ENCODE measurements around the gene FADS1. TPM values are rescaled to one million over a fixed set of nuclear protein-coding genes. Genes with fewer than 3 reads are reported as not detected.

FADS1 gene
- total and polyA plus RNA-seq, 8 donors = 1.8 to 56.5 (median 11.7) TPM; not detected in 1

- peaks cover 0 to 13% (median 0%) of the 10 kb centered on the region in 3 donors for H3K27me3 ChIP-seq
- H3K27ac ChIP-seq = peak overlapping the region; percentile 69 to 98 (median 93)
- peaks cover 17 to 32% (median 23%) of the 10 kb centered on the region in 4 donors for H3K36me3 ChIP-seq
- intact Hi-C loops (cut with DNase I; ENCODE audit: low total_unique reads) = loop anchor here (10.0 kb wide), 1 partner anchor 140 kb away; the partner anchor contains the start of gene BEST1
- TF ChIP-seq EP300 (IDR thresholded peaks at IDR 0.05) (no peak), POLR2A (IDR thresholded peaks at IDR 0.05) (peak in 2 of 4 donors; percentile 66 to 93), POLR2AphosphoS5 (IDR thresholded peaks at IDR 0.05) (peak; percentile 96 to 98 (median 97))
- TF ChIP-seq, protein P1, sequence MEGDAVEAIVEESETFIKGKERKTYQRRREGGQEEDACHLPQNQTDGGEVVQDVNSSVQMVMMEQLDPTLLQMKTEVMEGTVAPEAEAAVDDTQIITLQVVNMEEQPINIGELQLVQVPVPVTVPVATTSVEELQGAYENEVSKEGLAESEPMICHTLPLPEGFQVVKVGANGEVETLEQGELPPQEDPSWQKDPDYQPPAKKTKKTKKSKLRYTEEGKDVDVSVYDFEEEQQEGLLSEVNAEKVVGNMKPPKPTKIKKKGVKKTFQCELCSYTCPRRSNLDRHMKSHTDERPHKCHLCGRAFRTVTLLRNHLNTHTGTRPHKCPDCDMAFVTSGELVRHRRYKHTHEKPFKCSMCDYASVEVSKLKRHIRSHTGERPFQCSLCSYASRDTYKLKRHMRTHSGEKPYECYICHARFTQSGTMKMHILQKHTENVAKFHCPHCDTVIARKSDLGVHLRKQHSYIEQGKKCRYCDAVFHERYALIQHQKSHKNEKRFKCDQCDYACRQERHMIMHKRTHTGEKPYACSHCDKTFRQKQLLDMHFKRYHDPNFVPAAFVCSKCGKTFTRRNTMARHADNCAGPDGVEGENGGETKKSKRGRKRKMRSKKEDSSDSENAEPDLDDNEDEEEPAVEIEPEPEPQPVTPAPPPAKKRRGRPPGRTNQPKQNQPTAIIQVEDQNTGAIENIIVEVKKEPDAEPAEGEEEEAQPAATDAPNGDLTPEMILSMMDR (IDR thresholded peaks at IDR 0.05) = no peak
- H3K4me3 ChIP-seq = peak overlapping the region; percentile 60 to 78 (median 72)
- H3K4me1 ChIP-seq = peaks cover 7 to 31% (median 25%) of the 10 kb centered on the region in 4 donors
- no peaks in the 10 kb centered on the region for H3K9me3 ChIP-seq
- peak; percentile 94 to 97 for DNase-seq
- WGBS, 5 donors = 1 to 5% (median 2%) methylated on average over 28 to 66 of the region's 66 CpGs
These were observed 1.6 kb downstream of the FADS1 start for GRCh38 chr11:61814958-61815789.

DNA sequence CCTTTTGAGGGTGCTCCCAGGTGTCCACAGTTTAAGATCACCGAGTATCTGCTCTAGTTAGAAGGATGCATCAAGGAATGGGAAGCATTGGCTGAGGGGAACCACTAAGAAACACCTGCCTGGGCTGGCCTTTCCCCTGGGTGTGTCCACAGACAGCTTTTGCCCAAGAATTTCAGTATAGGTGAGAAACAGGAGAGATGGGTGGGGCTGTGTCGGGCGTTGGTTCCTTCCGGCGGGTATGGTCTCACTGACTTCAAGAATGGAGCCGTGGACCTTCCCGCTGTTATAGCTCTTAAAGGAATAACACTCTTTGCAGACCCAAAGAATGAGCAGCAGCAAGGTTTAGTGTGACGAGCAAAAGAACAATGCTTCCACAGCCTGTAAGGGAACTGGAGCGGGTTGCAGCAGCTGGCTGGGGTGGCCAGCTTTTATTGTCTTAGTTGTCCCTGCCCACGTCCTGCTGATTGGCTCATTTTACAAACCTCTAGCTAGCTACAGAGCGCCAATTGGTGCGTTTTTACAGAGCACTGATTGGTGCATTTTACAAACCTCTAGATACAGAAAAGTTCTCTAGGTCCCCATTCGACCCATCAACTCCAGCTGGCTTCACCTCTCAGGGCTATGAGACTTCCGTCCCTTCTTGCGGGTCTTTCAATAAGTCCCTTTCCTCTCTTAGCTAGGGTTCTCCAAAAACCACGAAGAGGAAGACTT, 2.4 kb downstream of the FADS1 start:
- H3K9me3 ChIP-seq = no peaks in the 10 kb centered on the region
- H3K36me3 ChIP-seq = peaks cover 17 to 40% (median 30%) of the 10 kb centered on the region in 4 donors
- H3K4me3 ChIP-seq = peak overlapping the region; percentile 60 to 78 (median 72)
- H3K27me3 ChIP-seq = peaks cover 0 to 13% (median 0%) of the 10 kb centered on the region in 3 donors
- peaks cover 7 to 31% (median 25%) of the 10 kb centered on the region in 4 donors for H3K4me1 ChIP-seq
- intact Hi-C loops (cut with DNase I; ENCODE audit: low total_unique reads) = loop anchor here (10.0 kb wide), 1 partner anchor 140 kb away; the partner anchor contains the start of gene BEST1
- 59 to 70% (median 68%) methylated on average over 16 of the region's 16 CpGs for WGBS, 5 donors
- DNase-seq = peak in 1 of 2 donors; percentile 70
- peak overlapping the region; percentile 54 to 98 (median 93) for H3K27ac ChIP-seq
- TF ChIP-seq, protein P1 (IDR thresholded peaks at IDR 0.05) = no peak
- TF ChIP-seq EP300 (IDR thresholded peaks at IDR 0.05) (no peak), POLR2A (IDR thresholded peaks at IDR 0.05) (no peak), POLR2AphosphoS5 (IDR thresholded peaks at IDR 0.05) (no peak)

GRCh38 chr11:61812736-61813411, 3.9 kb downstream of the FADS1 start:
- H3K9me3 ChIP-seq = no peaks in the 10 kb centered on the region
- intact Hi-C loops (cut with DNase I; ENCODE audit: low total_unique reads) = loop anchor here (10.0 kb wide), 1 partner anchor 142 kb away; the partner anchor contains the start of gene BEST1
- H3K27ac ChIP-seq = no peak overlapping the region
- 82 to 95% (median 92%) methylated on average over 4 of the region's 4 CpGs for WGBS, 5 donors
- no peak for DNase-seq
- peaks cover 7 to 31% (median 25%) of the 10 kb centered on the region in 4 donors for H3K4me1 ChIP-seq
- H3K36me3 ChIP-seq = peaks cover 17 to 55% (median 41%) of the 10 kb centered on the region in 4 donors
- no peak overlapping the region for H3K4me3 ChIP-seq
- H3K27me3 ChIP-seq = peaks cover 0 to 13% (median 0%) of the 10 kb centered on the region in 3 donors
- no peak for TF ChIP-seq EP300 (IDR thresholded peaks at IDR 0.05)
- TF ChIP-seq, protein P1 (IDR thresholded peaks at IDR 0.05) = no peak

All from stomach (tissue), 9 donors.